Measurements from ENCODE around the gene OTULINL.

Gene OTULINL

DNA sequence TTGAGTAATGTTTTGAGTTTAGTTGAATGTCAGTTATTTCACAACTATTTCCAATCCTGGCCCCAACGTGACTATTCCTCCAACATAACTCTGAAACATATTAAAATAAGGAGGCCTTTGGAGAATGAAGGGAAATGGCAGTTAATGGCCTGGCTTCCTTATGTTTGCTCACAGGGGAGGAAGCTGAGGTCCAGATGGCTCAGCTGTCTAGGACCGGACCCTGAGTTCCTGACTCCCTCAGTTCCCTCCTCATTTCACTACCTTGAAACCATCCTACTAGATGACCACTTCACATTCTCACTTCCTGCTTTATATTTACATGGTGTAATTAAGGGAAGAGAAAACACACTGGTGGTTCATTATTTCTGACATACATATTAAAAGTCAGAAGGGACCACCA, 6.6 kb downstream of the OTULINL start:
- no peak for DNase-seq (ENCODE audit: low spot score)
- TF ChIP-seq, protein P1, sequence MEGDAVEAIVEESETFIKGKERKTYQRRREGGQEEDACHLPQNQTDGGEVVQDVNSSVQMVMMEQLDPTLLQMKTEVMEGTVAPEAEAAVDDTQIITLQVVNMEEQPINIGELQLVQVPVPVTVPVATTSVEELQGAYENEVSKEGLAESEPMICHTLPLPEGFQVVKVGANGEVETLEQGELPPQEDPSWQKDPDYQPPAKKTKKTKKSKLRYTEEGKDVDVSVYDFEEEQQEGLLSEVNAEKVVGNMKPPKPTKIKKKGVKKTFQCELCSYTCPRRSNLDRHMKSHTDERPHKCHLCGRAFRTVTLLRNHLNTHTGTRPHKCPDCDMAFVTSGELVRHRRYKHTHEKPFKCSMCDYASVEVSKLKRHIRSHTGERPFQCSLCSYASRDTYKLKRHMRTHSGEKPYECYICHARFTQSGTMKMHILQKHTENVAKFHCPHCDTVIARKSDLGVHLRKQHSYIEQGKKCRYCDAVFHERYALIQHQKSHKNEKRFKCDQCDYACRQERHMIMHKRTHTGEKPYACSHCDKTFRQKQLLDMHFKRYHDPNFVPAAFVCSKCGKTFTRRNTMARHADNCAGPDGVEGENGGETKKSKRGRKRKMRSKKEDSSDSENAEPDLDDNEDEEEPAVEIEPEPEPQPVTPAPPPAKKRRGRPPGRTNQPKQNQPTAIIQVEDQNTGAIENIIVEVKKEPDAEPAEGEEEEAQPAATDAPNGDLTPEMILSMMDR (IDR thresholded peaks at IDR 0.05; ENCODE audit: extremely low read depth, insufficient read depth, missing control alignments), result no peak
- in situ Hi-C loops (cut with MboI; ENCODE audit: low pct_unique_long_range_greater_than_20kb, low sequenced_read_pairs, unreplicated experiment), result no loop called here

- DNase-seq (ENCODE audit: low spot score), result no peak
- TF ChIP-seq, protein P1 (IDR thresholded peaks at IDR 0.05; ENCODE audit: extremely low read depth, insufficient read depth, missing control alignments), result no peak
- in situ Hi-C loops (cut with MboI; ENCODE audit: low pct_unique_long_range_greater_than_20kb, low sequenced_read_pairs, unreplicated experiment), result no loop called here
These were observed 7.4 kb downstream of the OTULINL start for GRCh38 chr5:14588758-14589543.

DNA sequence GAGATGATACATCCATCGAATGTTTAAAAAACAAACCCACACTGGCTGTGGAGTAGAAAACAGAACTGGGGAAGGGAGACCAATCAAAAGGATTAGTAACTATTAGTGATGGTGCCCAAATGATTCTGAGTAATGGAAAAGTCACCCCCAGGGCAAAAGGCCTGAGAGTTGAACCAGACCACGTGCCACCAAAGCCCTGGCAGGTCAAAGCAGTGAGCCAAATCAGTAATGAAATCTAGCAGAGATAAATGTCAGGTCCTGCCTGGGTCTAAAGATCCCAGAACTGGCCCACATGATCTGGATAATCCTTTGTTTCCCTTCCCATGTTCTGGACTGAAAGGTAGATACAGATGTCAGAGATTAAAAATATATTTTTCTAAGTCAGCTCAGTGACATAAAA, 9.4 kb downstream of the OTULINL start:
- no peak for DNase-seq (ENCODE audit: low spot score)
- TF ChIP-seq, protein P1 (IDR thresholded peaks at IDR 0.05; ENCODE audit: extremely low read depth, insufficient read depth, missing control alignments), result no peak
- in situ Hi-C loops (cut with MboI; ENCODE audit: low pct_unique_long_range_greater_than_20kb, low sequenced_read_pairs, unreplicated experiment), result no loop called here

GRCh38 chr5:14591548-14591947, 10.0 kb downstream of the OTULINL start:
- in situ Hi-C loops (cut with MboI; ENCODE audit: low pct_unique_long_range_greater_than_20kb, low sequenced_read_pairs, unreplicated experiment), result no loop called here
- TF ChIP-seq, protein P1 (IDR thresholded peaks at IDR 0.05; ENCODE audit: extremely low read depth, insufficient read depth, missing control alignments), result no peak
- no peak for DNase-seq (ENCODE audit: low spot score)

DNA sequence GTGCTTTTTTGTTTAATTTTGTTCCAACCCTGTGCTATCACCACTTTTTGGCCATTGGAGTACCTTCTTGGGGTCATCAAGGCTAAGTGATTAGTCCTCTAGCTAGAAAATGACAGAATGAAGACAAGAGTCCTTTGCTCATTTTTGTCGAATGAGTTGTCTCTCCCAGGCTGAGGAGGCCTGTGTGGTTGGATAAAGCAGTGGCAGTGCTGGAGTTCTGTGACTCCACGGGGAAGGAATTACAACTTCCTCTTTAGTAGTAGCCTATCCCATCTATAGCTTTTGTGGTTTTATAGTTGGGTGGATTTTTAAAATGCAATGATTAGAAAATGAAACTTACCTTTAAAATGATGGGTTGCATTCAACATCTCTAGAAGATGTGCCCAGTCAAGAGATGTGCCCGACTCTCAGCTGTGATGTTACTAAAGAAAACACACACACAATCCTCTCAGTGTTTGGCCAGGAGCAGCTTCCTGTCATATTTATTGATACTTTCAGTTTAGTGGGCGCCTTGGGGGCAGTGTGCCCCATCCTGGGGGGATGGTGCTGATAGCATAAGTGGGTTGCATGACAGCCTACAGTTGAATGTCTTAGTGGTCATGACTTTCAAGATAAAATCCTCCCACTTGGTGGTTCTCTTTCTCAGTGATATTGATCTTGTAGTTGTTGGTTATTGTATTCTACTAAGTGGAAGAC, 11.9 kb downstream of the OTULINL start:
- TF ChIP-seq, protein P1 (IDR thresholded peaks at IDR 0.05; ENCODE audit: extremely low read depth, insufficient read depth, missing control alignments), result no peak
- no peak for DNase-seq (ENCODE audit: low spot score)
- in situ Hi-C loops (cut with MboI; ENCODE audit: low pct_unique_long_range_greater_than_20kb, low sequenced_read_pairs, unreplicated experiment), result no loop called here

- DNase-seq (ENCODE audit: low spot score), result no peak
- in situ Hi-C loops (cut with MboI; ENCODE audit: low pct_unique_long_range_greater_than_20kb, low sequenced_read_pairs, unreplicated experiment), result no loop called here
- TF ChIP-seq, protein P1 (IDR thresholded peaks at IDR 0.05; ENCODE audit: extremely low read depth, insufficient read depth, missing control alignments), result no peak
These were observed 12.9 kb downstream of the OTULINL start for GRCh38 chr5:14594378-14595074.

Measured in GM13977 (cell line).